GM10248 (cell line): Measurements from ENCODE around the gene IGLL5.

Source experiments
- CTCF ChIA-PET: fragments of 300-600 bp; sonication (Branson Sonifier 250); formaldehyde crosslinking; extraction: SDS; loops from one replicate; lab custom pipeline; 2021; ENCODE audit warnings: antibody characterized with exemption; lab: Yijun Ruan, JAX
- POLR2A ChIA-PET: fragments of 350-650 bp; sonication (Branson Sonifier 250); formaldehyde crosslinking; extraction: SDS; loops from one replicate; lab custom pipeline; 2020; ENCODE audit warnings: antibody characterized with exemption; lab: Yijun Ruan, JAX
- DNase-seq: peaks from one replicate; pipeline ENCODE4 v3.0.0; 2012; ENCODE audit errors: extremely low spot score
- CTCF ChIP-seq: IDR thresholded peaks from 2 replicates; pipeline ENCODE4 v1.5.1; 2012; ENCODE audit warnings: mild to moderate bottlenecking, low read depth; ENCODE audit errors: extremely low read depth, missing control alignments, control extremely low read depth

The IGLL5 gene

GRCh38 chr22:22843848-22844247 is 43.8 kb upstream of the IGLL5 start:
- TF ChIP-seq CTCF, result no peak
- no peak for DNase-seq
- CTCF ChIA-PET, result interaction anchor here (1.2 kb wide), 1 partner anchor 29 kb away, joined by 4 read pairs; no protein-coding TSS in a partner anchor
- POLR2A ChIA-PET, result no interaction called here

- POLR2A ChIA-PET, result no interaction called here
- no peak for DNase-seq
- TF ChIP-seq CTCF, result no peak
- CTCF ChIA-PET, result interaction anchor here (1.2 to 15.2 kb wide), 13 partner anchors 9 to 290 kb away, joined by 3 to 390 read pairs (median 7); no protein-coding TSS in a partner anchor
Measured at GRCh38 chr22:22847241-22847640, 40.4 kb upstream of the IGLL5 start.

GRCh38 chr22:22848364-22848866 is 39.2 kb upstream of the IGLL5 start:
- POLR2A ChIA-PET, result no interaction called here
- CTCF ChIA-PET, result interaction anchor here (0.8 to 15.2 kb wide), 44 partner anchors 8 to 284 kb away, joined by 3 to 390 read pairs (median 5); no protein-coding TSS in a partner anchor
- DNase-seq, result peak; percentile 59

GRCh38 chr22:22849640-22850610 is 37.7 kb upstream of the IGLL5 start:
- TF ChIP-seq CTCF, result no peak
- ChIA-PET POLR2A (interaction anchor here (2.0 kb wide), 1 partner anchor 34 kb away, joined by 4 read pairs; no protein-coding TSS in a partner anchor), CTCF (interaction anchor here (1.2 to 15.2 kb wide), 28 partner anchors 7 to 282 kb away, joined by 3 to 390 read pairs (median 6); no protein-coding TSS in a partner anchor)
- DNase-seq, result no peak

More at GRCh38 chr22:22848364-22848866, 39.2 kb upstream of the IGLL5 start:
- TF ChIP-seq CTCF, result peak; percentile 88

- no peak for DNase-seq
- ChIA-PET CTCF (interaction anchor here (9.7 to 15.2 kb wide), 2 partner anchors 30 to 105 kb away, joined by 211 to 390 read pairs; no protein-coding TSS in a partner anchor), POLR2A (no interaction called here)
- TF ChIP-seq CTCF, result no peak
Measured at GRCh38 chr22:22851969-22852368, 35.6 kb upstream of the IGLL5 start.

- TF ChIP-seq CTCF, result no peak
- no peak for DNase-seq
- CTCF ChIA-PET, result interaction anchor here (0.7 to 15.2 kb wide), 6 partner anchors 10 to 260 kb away, joined by 3 to 390 read pairs (median 4); no protein-coding TSS in a partner anchor
- POLR2A ChIA-PET, result no interaction called here
Measured at GRCh38 chr22:22853713-22854112, 33.9 kb upstream of the IGLL5 start.
